ENCODE measurements around the gene ADCK1.

GRCh38 chr14:77872152-77872551 lies 72.2 kb downstream of the ADCK1 start:
- TF ChIP-seq CTCF (IDR thresholded peaks at IDR 0.05; ENCODE audit: low read depth, low read length), result no peak
- TF ChIP-seq EZH2phosphoT487 (IDR thresholded peaks at IDR 0.05; ENCODE audit: low read depth), result no peak

All from OCI-LY3 (cell line).